Measurements from ENCODE around the gene UBL4B. TPM values are rescaled to one million over a fixed set of nuclear protein-coding genes. Genes with fewer than 3 reads are reported as not detected.

UBL4B gene
- total RNA-seq, 1 donor from 2014 or later, result not detected

DNA sequence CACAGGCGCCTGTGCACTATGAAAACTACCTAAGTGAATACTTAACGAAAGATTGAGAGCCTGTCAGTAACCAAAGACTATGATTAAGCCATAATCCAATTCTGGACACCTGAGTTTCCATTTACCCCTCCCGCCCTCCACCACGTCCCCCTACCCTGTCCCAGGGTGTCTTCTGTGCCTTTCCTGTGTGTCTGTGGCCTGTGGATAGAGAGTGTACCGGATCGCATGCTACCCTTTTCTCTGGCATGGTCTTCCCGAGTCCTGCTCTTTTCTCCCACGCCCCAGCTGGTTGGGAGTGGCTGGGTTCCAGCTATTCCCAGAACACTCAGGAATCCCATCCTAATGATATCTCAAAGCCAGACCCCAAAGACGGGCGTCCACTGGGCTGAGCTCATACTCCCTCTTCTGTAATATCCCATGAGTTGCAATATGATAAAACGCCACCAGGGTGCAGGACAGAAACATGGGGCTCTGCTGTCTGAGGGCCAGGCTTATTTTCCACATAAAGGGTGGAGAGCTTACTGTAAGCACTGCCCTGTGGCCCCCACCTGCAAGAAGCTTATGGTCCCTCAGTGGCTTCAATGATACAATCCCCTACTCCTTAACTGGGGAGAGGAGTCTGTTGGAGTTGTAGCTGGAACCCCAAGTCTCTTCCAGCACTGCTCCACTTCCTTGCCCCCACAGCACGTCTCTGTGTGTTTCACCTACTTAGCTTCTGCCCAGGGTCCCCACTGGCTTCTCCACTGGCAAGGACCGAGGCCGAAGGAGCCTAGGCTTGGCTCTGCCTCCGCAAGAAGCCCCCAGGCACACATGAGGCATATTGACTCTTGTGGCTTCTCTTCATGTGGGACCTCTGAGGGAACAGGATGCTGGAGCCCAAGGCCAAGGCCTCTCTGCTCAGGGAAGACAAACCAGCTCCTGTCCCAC is 24.2 kb upstream of the UBL4B start:
- H3K27me3 ChIP-seq (ENCODE audit: control insufficient read depth, insufficient read depth, low read length), result peaks cover 63% of the 10 kb centered on the region
- no peak overlapping the region for H3K4me3 ChIP-seq (ENCODE audit: low read depth, low read length)
- no peaks in the 10 kb centered on the region for H3K36me3 ChIP-seq (ENCODE audit: control insufficient read depth, insufficient read depth, low read length)
- TF ChIP-seq, protein P1, sequence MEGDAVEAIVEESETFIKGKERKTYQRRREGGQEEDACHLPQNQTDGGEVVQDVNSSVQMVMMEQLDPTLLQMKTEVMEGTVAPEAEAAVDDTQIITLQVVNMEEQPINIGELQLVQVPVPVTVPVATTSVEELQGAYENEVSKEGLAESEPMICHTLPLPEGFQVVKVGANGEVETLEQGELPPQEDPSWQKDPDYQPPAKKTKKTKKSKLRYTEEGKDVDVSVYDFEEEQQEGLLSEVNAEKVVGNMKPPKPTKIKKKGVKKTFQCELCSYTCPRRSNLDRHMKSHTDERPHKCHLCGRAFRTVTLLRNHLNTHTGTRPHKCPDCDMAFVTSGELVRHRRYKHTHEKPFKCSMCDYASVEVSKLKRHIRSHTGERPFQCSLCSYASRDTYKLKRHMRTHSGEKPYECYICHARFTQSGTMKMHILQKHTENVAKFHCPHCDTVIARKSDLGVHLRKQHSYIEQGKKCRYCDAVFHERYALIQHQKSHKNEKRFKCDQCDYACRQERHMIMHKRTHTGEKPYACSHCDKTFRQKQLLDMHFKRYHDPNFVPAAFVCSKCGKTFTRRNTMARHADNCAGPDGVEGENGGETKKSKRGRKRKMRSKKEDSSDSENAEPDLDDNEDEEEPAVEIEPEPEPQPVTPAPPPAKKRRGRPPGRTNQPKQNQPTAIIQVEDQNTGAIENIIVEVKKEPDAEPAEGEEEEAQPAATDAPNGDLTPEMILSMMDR (IDR thresholded peaks at IDR 0.05; ENCODE audit: insufficient read depth, low read length, poor library complexity, severe bottlenecking), result peak; percentile 68
- no peak for DNase-seq (ENCODE audit: low read depth)

DNA sequence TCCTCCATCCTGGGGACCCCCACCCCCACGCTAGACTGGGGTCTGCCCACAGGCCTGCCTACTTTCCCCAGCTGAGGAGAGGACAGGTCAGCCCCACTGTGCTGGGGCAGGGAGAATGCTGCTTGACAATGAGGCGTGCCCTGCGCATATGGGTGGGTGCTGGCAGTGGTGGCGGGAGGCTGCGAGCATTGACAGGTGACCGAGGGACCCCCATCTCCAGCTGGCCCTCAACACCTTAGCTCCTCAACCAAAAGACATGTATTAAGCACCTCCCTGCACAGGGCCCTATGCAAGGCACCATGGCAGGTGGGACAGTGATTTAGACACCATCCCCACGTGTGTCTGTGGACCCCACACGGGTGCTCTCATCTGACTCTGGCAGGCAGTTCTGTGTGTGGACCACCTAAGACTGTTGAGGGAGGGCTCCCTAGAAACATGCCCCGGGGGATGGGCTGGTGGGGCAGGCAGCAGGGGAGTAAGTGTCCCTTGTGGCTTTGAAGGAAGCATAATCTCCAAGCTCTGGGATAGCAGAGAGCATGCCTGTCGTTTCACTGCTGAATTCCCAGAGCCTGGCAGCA is 23.4 kb upstream of the UBL4B start:
- Histone ChIP-seq H3K36me3 (ENCODE audit: control insufficient read depth, insufficient read depth, low read length) (no peaks in the 10 kb centered on the region), H3K4me3 (ENCODE audit: low read depth, low read length) (no peak overlapping the region), H3K27me3 (ENCODE audit: control insufficient read depth, insufficient read depth, low read length) (peaks cover 57% of the 10 kb centered on the region)
- DNase-seq (ENCODE audit: low read depth), result no peak
- TF ChIP-seq, protein P1 (IDR thresholded peaks at IDR 0.05; ENCODE audit: insufficient read depth, low read length, poor library complexity, severe bottlenecking), result no peak

DNA sequence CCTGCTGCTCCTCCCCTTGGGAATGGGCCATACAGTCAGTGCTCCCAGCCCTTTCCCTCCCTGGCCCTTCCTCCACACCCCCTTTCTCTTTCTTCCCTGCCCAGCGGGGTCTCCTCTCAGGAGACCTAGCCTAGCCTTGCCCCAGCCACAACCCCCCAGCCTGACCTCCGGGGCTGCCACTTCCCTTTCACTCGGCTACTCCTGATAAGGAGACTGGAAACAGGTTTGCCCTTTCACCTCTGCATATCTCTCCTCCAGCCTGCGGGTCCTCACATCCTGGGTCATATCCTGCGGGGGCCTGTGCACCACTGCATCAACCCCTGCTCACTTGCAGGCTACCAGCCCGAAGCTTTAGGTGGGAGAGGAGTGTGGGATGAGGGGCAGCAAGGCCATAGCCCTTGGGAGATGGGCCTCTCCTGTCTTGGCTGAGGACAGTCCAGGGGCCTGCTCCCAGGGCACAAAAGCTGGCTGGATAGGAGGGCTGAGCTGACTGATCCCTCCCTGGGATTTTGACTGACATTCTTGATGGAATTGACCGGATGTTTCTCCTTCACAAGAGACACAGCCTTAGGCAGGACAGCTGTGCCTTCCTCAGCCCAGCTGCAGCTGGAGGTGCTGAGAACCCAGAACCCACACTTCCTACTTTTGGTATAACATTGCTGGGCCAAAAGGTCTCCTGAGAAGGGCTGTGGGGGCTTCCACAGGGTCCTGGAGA is 22.5 kb upstream of the UBL4B start:
- Histone ChIP-seq H3K27me3 (ENCODE audit: control insufficient read depth, insufficient read depth, low read length) (peaks cover 56% of the 10 kb centered on the region), H3K36me3 (ENCODE audit: control insufficient read depth, insufficient read depth, low read length) (no peaks in the 10 kb centered on the region), H3K4me3 (ENCODE audit: low read depth, low read length) (no peak overlapping the region)
- no peak for DNase-seq (ENCODE audit: low read depth)
- TF ChIP-seq, protein P1 (IDR thresholded peaks at IDR 0.05; ENCODE audit: insufficient read depth, low read length, poor library complexity, severe bottlenecking), result no peak

DNA sequence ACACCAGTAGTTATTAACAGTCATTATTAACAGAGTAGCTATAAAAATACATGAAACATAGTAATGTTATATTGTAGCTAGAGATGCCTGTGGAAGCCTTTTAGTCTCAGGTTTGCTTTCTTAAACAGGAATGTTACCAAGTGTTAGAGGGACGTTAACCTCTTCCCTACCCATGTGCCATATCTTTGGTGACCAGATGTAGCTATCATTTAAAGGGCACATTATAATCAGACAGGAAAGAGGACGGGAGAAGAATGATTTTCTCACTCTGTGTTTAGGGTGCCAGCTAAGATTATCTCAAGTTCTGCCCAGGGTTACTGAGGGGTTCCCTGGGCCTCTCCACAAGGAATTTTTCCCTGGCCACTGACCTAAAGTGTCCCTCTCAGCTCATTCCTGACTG is 20.9 kb upstream of the UBL4B start:
- TF ChIP-seq, protein P1 (IDR thresholded peaks at IDR 0.05; ENCODE audit: insufficient read depth, low read length, poor library complexity, severe bottlenecking), result no peak
- peaks cover 47% of the 10 kb centered on the region for H3K27me3 ChIP-seq (ENCODE audit: control insufficient read depth, insufficient read depth, low read length)
- DNase-seq (ENCODE audit: low read depth), result no peak
- no peaks in the 10 kb centered on the region for H3K36me3 ChIP-seq (ENCODE audit: control insufficient read depth, insufficient read depth, low read length)
- no peak overlapping the region for H3K4me3 ChIP-seq (ENCODE audit: low read depth, low read length)

DNA sequence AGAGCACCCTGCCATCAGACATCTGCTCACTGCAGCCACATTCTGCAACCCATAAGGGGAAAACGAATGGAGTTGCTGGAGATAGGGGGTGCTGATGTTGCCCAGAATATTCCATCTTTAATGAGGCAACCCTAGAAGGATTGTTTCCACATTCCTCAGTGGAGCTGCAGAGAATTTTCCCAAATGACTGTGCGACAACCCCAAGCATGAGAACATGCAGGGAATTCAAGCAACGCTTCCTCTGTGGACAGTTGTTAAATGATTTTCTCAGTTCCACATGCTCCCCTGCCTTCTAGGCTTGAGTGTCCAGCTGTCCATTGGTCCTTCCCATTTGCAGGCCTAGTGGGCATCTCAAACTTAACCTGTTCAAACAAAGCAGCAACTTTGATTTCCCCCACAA is 20.5 kb upstream of the UBL4B start:
- H3K4me3 ChIP-seq (ENCODE audit: low read depth, low read length), result no peak overlapping the region
- H3K36me3 ChIP-seq (ENCODE audit: control insufficient read depth, insufficient read depth, low read length), result no peaks in the 10 kb centered on the region
- peaks cover 43% of the 10 kb centered on the region for H3K27me3 ChIP-seq (ENCODE audit: control insufficient read depth, insufficient read depth, low read length)
- DNase-seq (ENCODE audit: low read depth), result no peak
- TF ChIP-seq, protein P1 (IDR thresholded peaks at IDR 0.05; ENCODE audit: insufficient read depth, low read length, poor library complexity, severe bottlenecking), result no peak

All from kidney epithelial cell (primary cell).